Stimulated activated CD4-positive, alpha-beta T cell treated with anti-CD3 and anti-CD28 coated beads, TNF-alpha, amount 100 ng/mL, for 1 hour (primary cell): ENCODE data around the gene CGRRF1.

Experiments used
- DNase-seq, 3 donors: peaks; one replicate each; pipeline ENCODE4 v3.0.0-alpha.2; 2020; ENCODE audit warnings: low read depth in 3 of 3, low spot score in 1 of 3

The CGRRF1 gene

DNA sequence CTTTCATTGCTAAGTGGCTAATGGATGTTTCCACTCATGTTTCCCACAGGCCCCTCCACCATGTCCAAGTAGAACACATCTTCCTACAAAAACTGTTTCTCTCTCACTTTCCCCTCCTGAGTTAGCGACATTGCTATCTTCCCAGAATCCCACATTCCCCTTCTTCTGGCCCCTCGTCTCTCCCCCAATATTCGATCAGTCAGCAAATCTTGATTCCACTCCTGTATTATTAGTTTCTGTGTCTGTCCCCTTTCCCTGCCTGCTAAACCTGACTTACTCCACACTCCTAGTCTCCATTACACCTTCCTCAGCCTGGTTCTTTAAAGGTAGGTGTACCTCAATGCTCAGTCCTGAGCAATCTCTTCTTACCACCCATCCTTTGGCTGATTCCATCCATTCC, 37.9 kb downstream of the CGRRF1 start:
- DNase-seq, result no peak

DNA sequence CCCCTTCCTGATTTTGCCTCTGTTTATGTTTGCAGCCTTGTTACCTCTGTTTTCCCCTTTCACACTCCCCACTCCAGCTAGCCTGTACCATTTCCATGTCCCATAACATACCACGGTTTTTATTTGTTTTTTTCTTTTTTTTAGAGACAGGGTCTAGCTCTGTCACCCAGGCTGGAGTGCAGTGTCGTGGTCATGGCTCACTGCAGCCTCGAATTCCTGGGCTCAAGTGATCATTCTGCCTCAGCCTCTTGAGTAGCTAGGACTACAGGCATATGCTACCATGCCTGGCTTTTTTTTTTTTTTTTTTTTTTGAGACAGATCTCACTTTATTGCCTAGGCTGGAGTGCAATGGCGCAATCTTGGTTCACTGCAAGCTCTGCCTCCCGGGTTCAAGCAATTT, 38.8 kb downstream of the CGRRF1 start:
- no peak for DNase-seq

DNA sequence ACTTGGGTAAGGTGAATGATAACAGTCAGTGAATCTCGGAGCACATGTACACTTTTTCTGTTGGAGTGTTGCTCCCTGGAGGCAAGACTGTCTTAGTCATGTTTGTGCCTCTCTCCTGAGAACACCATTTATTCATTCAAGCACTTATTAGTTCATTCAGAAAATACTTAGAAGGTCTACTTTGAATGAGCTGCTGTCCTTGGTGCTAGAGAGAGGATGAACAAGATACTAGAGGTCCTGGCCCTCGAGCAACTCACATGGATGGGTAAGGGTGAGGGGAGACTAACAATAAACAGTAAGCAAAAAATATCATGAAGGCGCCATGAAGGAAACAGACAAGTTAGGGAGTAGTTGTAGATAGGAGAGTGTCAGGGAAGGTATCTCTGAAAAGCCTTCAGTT, 40.2 kb downstream of the CGRRF1 start:
- no peak for DNase-seq

DNA sequence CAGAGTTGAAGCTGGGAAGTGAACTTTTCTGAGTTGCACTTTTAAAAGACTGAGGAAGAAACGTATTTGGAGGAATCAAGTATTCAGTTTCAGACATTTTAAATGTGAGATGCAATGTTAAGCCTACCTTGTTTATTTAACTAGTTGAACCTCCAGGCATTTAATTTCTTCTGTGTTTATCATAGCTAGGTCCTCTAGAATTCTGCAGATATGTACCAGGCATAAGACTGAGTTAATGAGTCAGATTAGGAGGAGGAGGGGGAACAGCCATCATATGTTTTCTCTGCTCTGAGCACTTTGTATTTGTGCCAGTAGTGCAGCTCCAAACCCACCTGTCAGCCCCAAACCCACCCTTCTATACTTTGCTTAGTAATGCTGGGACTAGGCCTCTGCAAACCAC, 40.8 kb downstream of the CGRRF1 start:
- DNase-seq, result no peak

DNA sequence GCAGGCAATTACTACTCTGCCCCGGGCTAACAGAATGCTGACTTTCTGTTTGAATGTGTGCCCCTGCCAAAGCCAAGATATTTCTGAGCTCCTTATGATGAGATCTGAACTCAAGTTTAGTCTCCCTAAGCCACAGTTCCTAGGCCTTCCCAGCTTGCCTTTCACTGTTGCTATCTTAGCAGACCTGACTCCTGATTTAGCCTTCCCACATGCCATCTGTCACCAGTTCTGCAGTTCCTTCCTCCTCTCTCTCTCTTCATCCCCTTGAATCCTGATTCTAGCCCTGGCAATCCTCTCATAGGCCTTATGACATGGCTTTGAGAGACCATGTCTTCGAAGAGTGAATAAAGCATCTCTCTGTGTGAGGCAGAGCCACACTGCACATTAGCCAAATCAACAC, 44.7 kb downstream of the CGRRF1 start:
- DNase-seq, result no peak

DNA sequence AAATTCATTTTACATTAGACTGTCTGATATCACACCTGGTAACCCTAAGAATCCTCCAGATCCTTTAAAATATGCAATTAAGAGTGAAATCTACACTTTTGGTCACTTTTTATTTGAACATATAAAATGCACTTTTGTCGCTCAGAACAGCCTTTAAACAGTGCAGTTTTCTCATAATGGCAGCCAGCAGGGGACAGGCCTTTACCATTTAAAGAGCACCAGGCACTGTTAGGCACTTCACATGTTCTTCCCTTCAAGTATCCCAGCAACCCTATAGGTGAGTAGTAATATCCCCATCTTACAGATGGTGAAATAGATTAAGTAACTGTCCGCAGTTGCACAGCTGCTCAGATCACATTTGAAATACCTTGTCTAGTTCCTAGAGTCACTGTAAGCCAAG, 45.9 kb downstream of the CGRRF1 start:
- no peak for DNase-seq

DNA sequence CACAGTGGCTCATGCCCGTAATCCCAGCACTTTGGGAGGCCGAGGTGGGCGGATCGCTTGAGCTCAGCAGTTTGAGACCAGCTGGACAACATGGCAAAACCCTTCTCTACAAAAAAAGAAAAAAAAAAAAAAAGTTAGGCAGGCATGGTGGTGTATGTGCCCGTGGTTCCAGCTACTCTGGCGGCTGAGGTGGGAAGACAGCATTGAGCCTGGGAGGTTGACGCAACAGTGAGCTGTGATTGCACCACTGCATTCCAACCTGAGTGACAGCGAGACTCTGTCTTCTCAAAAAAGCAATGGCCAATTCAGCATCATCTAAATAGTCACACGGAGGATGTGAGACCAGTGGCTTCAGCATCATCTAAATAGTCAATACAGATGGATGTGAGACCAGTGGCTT, 46.8 kb downstream of the CGRRF1 start:
- DNase-seq, result no peak

DNA sequence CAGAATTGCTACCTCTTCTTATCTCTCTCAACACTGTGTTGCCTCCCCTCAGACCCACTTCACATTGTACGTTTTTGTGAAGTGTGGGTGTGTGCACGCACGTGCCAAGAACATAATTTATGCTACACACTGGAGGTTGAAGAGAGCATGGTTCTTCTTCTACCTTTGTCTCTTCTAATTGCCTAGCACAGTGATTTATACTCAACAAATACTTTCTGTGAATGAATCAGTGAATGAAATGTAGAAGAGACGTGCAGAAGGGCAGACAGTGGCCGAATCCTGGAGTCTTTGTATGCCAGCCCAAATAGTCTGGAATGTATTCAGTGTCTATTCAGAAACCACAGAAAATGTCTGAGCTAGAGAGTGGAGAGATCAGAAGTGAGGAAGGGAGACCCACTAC, 52.6 kb downstream of the CGRRF1 start:
- no peak for DNase-seq

DNA sequence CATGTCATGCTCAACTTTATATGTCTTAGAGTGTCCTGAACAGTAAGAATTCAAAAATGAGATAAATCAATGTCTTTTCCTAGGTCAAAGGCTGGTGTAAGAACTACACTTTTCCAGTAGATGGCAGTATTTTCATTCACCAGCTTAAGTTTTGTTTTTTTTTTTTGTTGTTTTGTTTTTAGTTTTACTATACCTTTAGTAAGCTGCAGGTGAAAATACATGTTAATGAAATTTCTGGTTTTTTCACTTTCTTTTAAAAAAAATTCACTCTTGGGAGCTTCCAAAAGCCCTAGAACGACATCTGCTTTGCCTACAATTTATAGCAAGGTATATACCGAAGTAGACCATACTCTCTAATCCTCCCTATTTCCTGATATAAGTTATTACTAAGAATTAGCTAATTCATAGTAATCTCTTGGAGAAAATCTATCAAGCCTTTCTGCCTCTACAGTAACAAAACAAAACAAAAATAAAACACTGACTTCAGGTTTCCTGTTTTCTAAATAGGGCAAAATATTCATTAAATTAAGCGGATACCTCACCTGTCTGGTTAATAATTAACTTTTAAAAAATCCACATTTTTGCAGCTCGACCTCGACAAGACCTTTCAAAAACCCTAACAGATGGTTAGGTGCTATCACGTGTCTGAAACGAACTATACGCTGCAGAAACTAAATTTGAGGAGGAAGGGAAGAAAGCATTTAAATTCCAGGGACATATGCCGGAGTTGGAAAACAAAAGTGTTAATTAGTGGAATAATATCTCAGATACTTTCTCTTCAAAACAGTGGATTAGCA, 54.6 kb downstream of the CGRRF1 start:
- DNase-seq, result no peak

DNA sequence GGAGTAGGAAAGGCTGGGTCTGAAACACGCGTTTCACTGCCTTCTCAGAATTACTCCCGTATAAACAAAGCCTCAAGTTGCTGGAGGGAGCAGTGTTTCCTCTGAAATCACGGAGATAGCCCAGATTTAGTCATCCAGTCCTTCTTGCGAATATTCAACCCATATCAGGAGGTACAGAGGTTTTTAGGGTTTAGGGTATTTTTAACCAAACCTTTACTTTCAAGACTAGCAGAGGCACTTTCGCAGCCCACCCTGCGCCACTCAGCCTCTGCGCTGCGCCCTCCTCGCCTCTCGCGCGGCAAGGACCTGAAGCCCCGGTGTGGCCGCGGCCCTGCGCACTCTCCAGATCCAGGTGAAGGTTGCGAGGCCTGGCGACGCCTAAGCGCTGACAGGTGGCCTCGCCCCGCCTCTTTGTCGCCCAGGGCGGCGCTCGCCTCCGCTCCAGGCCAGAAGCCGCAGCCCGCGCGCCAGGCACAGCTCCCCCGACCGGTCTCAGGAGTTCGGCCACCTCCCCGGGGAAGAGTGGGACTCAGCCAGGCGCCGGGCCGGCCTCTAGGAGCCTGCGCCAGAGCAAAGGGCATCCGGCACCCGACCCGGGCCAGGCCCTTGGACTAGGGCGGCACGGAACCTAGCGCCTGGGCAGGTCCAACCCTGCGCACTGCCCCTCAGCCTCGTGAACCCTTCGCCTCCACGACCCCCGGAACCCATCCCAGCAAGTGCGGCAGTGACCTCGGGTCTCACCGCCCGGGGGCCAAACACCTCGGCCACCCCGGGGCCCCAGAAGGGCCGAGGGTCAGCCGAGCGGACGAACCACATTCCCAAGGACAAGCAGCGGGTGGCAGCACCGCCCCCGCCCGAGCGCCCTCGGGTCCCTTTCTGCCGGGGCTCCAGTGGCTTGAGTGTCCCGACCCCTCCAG, 55.4 kb downstream of the CGRRF1 start:
- DNase-seq, result peak in 1 of 3 donors; percentile 40

DNA sequence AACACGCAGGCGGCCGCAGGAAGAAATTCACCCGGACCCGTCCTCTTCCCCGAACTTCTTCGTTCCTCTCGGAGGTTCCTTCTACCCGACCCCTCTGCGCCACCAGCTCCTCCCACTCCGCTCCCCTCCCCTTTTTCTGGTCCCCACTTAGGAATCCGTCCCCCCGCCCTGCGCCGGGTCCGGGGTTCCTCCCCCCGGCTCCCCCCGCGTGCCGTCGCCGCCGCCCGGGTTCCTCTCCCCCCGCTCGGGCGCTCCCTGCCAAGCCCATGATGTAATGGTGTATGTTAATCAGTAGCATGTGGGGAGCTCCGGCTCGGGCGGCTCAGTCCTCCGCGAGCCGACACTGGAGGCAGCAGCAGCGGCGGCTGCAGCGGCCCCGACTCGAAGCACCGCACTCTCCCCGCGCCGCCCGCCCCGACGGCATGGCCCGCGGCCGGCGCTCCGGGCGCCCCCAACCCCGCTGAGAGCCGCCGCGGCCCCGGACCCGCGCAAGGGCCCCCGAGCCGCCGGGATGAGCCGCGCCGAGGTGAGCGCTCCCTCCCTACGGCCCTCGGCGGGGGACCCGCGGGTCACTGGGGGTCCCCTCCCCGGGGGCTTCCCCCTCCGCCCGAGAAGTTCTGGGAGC, 56.2 kb downstream of the CGRRF1 start:
- DNase-seq, result peak; percentile 59 to 70 (median 66)

DNA sequence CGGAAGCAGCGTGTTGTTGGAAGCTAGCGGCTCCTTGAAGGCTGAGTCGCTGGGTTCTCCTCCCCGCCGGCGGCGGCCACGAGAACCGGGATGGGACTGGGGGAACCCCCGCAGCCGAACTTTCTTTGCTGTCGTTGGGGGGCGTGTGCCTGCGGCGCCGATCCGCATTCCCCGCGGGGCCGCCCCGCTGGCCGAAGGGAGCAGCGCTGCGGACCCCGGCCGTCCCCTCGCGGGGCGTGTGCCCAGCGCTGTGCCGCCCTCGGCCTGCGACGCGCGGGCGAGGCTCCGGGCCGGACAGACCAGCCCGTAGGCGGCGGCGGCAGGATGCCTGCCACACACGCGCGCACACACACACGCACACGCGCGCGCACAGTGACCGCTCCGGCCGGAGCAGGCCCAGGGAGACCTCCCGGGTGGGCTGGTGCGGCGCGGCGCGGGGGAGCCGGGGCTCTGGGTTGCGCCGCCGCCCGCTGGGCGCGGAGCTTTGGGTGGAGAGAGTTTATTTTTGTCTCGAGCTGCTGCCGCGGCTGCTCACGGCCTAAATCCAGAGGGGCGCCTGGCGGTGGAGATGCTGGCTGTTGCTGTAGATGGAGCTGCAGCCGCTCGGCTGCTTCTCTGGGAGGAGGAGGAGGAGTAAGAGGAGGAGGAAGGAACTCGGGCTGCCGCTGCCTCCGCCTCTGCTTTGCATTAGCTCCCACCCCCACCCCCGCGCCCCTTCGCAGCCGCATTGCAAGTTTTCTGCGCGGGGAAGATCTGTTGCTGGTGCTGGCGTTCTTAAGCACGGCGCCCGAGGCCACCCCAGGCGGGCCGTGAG, 56.9 kb downstream of the CGRRF1 start, which contains the start of gene SAMD4A:
Gene SAMD4A, plus strand, starts transcription at position 719 of the 814 bp plus-strand sequence. CDS start 789 bp downstream, outside the sequence.
- peak in 1 of 3 donors; percentile 38 for DNase-seq

DNA sequence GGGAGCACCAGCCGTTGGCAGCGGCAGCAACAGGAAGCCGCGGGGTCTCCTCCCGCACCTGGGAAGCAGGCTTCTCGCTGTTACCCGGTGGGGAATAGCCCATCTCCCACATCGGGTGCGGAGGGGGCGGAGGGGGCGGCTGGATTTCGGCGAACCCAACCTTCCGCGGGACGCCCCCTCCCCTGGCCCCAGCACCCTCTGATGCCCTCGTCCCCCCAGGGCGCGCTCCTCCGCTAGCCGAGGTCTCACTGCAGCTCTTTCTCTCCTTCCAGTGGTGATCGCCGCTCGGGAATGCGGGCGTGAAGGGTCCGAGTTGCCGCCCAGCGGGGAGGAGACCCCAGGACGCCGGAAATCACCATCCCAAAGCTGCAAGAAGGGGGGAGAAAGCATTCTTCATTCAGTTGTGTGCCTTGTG, 57.5 kb downstream of the CGRRF1 start:
- no peak for DNase-seq

DNA sequence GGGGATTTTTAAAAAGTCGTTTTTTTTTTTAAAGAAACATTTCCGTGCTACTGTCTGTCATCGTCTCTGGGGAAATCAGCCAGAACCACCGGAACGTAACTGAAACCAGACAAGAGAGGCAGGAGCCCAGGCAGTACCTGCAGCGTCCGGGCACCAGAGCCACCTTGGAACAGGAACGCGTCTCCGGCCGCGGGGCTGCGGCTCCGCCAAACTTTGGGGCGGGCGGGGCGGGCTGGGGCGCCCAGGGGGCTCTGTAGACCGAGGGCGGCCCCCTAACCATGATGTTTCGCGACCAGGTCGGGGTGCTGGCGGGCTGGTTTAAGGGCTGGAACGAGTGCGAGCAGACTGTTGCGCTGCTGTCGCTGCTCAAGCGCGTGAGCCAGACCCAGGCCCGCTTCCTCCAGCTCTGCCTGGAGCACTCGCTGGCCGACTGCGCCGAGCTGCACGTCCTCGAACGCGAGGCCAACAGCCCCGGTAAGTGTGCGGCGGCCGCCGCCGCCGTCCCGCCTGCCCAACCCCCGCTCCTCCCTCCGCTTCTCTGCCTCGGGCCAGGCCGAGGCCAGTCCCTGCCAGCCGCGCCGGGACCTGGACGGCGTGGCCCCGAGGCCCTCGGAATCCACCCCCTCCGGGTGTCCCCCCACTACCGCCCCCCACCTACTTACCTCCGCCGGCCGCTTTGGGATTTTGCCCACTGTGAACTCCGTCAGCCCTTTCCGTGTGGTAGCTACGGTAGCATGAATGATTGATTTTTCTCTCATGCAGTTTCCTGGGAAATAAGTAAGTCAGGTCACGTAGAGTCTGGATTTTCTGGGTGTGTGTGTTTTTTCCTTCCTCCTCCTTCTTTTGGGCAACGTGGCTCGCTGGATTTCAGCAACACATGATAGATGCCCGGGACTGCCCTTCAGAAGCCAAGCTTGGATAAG, 58.2 kb downstream of the CGRRF1 start:
- peak in 1 of 3 donors; percentile 13 for DNase-seq

DNA sequence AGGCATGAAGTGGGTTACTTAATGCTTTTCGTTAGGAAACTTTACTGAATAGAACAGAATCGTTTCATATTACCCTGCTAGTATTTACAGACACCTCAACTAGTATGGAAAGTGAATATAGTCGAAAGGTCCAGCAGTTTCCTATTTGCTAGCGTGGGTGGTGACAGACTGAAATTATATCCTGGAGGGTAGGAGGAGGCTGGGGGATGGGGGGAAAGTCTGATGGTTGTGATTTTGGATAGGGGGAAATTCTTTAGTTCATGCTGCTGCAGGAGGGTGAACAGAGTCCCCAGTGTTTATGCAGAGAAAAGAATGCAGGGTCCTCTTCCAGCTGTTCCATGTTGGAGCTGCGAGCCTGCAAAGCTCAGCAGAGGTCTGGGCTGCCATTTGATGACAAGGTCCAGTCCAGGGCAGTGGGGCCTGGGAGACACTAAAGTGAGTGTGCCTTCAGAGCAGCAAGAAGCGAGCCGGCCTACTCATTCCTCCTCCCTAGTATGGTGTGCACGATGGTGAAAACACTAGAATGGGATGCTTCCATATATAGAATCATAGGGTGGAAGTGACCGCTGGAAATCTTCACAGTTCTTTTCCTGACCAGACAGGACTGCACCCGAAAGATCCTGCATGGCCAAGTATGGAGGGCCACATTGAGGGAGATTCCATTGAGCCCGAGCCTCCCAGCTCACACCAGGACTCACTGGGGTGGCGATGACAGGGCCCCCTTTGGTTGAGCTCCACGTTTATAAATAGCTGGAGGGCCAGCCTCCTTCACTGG, 59.3 kb downstream of the CGRRF1 start:
- DNase-seq, result no peak

DNA sequence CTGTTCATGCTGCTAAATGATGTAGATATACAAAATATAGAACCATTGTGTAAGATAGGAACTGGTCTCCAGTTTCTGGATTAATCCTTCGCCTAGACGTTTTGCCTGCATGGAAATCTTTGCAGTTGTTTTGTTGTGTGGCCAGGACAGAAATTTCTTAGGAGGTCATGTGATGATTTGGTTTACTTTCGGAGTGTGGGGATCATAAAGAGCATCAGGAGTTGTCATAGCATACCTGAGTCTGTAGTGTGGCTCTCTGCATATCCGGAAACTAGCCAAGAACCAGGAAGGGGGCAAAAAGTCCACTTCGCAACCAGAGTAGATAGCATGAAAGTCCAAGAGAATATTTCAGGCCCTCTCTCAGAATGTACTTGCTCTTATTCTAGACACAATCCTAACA, 60.3 kb downstream of the CGRRF1 start:
- DNase-seq, result no peak

DNA sequence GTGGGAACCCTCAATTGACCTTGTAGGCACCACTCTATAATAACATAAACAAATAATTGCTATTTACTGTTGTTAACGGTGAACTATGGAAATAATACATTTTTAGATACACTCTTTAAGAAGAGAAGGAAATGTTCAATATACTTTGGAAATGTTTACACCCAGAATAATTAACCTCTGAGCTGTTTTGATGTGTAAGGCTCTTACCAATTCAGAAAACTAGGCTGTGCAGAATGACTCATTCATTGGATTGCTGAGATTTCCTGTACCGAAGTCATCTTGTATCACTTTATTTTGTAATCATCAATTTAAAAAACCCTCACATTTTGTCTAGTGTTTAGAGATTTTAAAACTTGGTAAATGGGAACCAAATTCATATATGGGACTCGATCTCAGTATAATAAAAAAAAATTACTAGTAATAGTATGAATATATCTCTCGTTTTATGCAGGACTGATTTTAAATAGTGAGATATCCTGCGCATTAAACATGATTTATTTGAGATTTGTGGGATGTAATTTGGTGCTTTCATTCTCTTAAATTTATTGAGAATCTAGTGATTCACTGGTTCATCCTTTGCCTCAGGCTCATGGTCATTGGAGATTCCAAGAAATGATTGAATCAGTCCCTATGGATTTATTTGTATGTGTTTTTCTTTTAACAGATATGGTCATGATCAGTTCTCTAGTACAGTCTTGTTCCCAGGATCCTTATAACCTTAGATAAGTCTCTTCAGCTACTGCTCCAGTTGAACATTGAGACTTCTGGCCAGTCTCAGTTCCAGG, 61.1 kb downstream of the CGRRF1 start:
- DNase-seq, result no peak

DNA sequence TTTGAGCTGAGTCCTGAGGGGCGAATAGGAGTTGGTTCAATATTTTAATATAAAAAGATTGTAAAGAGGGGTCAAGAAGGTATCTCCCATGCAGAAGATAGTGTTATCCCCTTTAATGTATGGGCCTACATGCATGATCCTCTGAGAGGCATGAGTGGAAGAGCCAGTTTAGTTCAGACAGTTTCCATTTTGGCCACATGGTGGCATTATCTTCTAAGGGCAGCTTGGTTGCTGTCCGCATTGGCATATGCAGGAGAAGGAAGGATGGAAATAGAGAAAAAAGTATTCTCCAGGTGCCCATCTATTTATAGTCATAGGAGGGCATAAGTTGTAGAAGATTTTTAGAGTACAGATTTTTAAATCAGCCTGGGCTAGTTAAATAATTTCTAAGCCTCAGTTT, 62.6 kb downstream of the CGRRF1 start:
- no peak for DNase-seq
